GM18951 (cell line): ENCODE measurements around the gene GP2.

ENCODE experiments used
- POLR2A ChIP-seq: IDR thresholded peaks from 4 replicates; pipeline ENCODE4 v1.6.1; 2011; ENCODE audit warnings: mild to moderate bottlenecking; ENCODE audit not compliant: insufficient read length, insufficient read depth; ENCODE audit errors: extremely low read depth
- in situ Hi-C: fragments of 300-500 bp; cut with MboI; formaldehyde crosslinking; loops from one replicate; pipeline ENCODE4 v1.12.0; 2022; ENCODE audit warnings: low sequenced_read_pairs, mixed read lengths, inconsistent platforms; ENCODE audit not compliant: unreplicated experiment

The GP2 gene

GRCh38 chr16:20268409-20268808 lies 58.9 kb downstream of the GP2 start:
- in situ Hi-C loops, result no loop called here
- TF ChIP-seq POLR2A, result no peak

DNA sequence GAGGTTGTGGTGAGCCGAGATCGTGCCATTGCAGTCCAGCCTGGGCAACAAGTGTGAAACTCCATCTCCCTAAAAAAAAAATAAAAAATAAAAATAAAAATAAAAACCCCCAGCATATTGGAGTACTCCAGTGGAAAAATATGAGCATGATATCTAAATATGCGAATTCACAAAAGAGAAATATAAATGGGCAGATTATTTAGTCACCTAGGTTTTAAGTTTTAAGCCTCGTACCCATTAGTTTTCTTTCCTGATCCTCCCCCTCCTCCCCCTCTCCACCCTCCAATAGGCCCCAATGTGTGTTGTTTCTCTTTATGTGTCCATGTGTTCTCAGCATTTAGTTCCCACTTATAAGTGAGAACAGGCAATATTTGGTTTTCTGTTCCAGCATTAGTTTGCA lies 62.3 kb downstream of the GP2 start:
- no peak for TF ChIP-seq POLR2A
- in situ Hi-C loops, result no loop called here

DNA sequence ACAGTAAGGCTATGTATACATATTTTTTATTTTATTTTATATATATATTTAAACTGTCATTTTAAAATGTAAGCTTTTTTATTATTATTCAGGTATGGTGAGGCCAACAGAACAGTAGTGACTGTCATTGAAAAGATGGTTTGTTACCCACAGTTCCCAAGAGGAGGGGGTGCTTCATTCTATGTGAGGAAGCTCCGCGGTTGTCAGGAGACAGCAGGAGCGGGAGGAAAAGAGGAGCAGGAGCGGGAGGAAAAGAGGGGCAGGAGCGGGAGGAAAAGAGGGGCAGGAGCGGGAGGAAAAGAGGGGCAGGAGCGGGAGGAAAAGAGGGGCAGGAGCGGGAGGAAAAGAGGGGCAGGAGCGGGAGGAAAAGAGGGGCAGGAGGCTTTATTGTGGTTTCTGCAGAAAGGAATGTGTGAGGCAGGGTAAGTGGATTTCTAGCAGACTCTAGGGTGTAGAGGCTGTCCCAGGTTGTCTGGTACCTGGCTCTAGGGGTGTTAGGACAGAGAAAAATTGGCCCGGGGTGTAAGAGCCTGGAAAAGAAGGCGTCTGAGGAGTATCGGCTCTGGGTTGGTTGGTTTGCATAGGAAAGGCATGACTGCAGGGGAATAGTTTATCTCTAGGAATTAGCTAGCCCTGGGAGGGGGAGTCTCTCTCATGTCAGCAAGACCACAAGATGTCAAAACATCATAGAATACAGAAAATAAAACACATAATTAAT lies 64.0 kb downstream of the GP2 start:
- in situ Hi-C loops, result no loop called here
- no peak for TF ChIP-seq POLR2A

GRCh38 chr16:20262248-20262647 lies 65.1 kb downstream of the GP2 start:
- TF ChIP-seq POLR2A, result no peak
- in situ Hi-C loops, result no loop called here

DNA sequence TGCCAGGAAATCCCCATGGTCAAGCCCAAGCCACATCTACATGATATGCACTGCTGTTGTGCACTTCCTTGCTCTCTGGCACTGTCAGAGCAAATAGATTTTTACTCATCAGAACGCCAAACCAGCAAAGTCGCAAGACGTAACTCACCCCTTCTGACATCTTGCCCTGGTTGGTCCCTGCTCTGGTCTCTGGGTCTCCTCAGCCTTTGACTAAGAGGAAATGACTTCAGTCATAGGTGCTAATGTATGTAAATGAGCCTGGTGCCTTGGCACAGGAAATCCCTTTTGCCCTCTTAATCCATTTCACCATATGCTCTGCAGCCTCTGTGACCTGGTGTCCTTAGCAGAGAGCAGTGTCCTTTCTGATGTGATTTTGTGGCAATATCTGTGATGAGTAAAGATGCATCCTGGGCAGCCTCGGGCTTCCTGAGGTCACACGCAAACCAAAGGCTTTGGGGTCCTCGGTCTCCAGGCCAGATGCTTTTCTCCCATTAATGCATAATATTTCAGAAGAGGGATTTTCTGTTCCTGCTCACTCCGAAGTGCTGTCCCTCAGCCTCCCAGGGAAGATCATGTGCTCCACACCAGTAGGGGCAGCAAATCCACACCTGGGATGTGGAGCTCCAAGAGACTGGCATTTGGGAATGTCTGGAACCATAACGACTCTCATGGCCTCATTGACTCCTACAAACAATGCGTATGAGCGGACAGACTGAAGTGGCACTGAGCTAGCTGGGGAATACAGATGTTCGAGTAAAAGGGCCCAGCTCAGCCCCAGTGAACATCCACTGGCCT lies 66.9 kb downstream of the GP2 start:
- in situ Hi-C loops, result no loop called here
- no peak for TF ChIP-seq POLR2A
